PFSK-1 (cell line): ENCODE data around the gene STIM1.
A peak's percentile ranks its signal among the peaks of the same experiment; 100 is the strongest.

ENCODE experiments used
- FOXP2 ChIP-seq: optimal IDR thresholded peaks from 2 replicates; pipeline ENCODE3; 2011; ENCODE audit warnings: borderline replicate concordance, control low read depth, inconsistent platforms; ENCODE audit not compliant: insufficient read depth; ENCODE audit errors: extremely low read length, extremely low read depth
- POLR2AphosphoS5 ChIP-seq: IDR thresholded peaks from 2 replicates; pipeline ENCODE4 v1.6.1; 2012; ENCODE audit warnings: low read depth, mild to moderate bottlenecking, control low read depth, low read length, moderate library complexity
- SIN3A ChIP-seq: IDR thresholded peaks from 2 replicates; pipeline ENCODE4 v1.6.1; 2012; ENCODE audit warnings: mild to moderate bottlenecking, low read length, moderate library complexity, borderline replicate concordance; ENCODE audit not compliant: insufficient read depth
- TAF1 ChIP-seq: IDR thresholded peaks from 2 replicates; pipeline ENCODE4 v1.6.1; 2012; ENCODE audit warnings: low read length, control low read depth, borderline replicate concordance; ENCODE audit not compliant: insufficient read depth
- TF ChIP-seq, protein P1 (sequence below), 2 experiments: IDR thresholded peaks; 2 replicates each; pipeline versions ENCODE4 v1.6.1 to v1.8.0; 2011 to 2012; ENCODE audit warnings: low read depth in 2 of 2, low read length in 2 of 2, control low read depth in 1 of 2, inconsistent platforms in 1 of 2, mild to moderate bottlenecking in 1 of 2, moderate library complexity in 1 of 2; ENCODE audit not compliant: insufficient read depth in 1 of 2

DNA sequence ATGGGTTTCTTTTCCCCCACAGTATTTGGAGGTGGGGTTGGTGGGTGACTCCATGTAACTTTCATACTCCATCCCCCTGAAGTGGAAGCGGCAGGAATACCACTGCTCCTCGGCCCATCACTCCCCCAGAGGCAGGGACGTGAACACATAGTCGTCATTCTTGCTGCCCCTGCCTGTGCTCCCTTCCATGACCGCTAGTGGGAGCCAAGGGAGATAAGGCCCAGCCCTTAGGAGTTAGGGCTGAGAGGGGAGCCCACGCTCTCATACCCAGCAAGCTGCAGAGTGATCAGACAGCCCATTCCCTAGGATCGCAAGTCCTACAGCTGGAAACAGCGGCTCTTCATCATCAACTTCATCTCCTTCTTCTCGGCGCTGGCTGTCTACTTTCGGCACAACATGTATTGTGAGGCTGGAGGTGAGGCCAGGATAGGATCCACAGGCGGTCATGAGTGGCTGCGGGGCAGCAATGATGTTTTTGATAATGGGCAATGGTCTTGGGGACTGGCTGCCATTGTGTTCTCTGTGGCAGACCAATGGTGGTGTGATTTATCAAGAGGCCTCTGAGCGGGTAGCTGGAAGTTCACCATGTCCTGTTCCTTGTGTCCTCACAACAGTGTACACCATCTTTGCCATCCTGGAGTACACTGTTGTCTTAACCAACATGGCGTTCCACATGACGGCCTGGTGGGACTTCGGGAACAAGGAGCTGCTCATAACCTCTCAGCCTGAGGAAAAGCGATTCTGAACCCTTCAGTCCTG is 30.6 kb upstream of the STIM1 start:
- TF ChIP-seq TAF1, result no peak
- no peak; the same call in 1 of the 2 replicates for TF ChIP-seq POLR2AphosphoS5
- TF ChIP-seq, protein P1, sequence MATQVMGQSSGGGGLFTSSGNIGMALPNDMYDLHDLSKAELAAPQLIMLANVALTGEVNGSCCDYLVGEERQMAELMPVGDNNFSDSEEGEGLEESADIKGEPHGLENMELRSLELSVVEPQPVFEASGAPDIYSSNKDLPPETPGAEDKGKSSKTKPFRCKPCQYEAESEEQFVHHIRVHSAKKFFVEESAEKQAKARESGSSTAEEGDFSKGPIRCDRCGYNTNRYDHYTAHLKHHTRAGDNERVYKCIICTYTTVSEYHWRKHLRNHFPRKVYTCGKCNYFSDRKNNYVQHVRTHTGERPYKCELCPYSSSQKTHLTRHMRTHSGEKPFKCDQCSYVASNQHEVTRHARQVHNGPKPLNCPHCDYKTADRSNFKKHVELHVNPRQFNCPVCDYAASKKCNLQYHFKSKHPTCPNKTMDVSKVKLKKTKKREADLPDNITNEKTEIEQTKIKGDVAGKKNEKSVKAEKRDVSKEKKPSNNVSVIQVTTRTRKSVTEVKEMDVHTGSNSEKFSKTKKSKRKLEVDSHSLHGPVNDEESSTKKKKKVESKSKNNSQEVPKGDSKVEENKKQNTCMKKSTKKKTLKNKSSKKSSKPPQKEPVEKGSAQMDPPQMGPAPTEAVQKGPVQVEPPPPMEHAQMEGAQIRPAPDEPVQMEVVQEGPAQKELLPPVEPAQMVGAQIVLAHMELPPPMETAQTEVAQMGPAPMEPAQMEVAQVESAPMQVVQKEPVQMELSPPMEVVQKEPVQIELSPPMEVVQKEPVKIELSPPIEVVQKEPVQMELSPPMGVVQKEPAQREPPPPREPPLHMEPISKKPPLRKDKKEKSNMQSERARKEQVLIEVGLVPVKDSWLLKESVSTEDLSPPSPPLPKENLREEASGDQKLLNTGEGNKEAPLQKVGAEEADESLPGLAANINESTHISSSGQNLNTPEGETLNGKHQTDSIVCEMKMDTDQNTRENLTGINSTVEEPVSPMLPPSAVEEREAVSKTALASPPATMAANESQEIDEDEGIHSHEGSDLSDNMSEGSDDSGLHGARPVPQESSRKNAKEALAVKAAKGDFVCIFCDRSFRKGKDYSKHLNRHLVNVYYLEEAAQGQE (IDR thresholded peaks at IDR 0.05; ENCODE audit: insufficient read depth in 1 of 2, low read depth in 2 of 2, low read length in 2 of 2), result no peak
- TF ChIP-seq SIN3A, result no peak
- peak; percentile 51 for TF ChIP-seq FOXP2
